Activated T-cell treated with anti-CD3 and anti-CD28 coated beads, Interleukin-2, amount 50 U/mL, for 1 hour (primary cell): ENCODE results near the gene ROR1.

Experiments used
- DNase-seq: peaks from one replicate; pipeline ENCODE4 v3.0.0-alpha.2; 2020

The ROR1 gene

GRCh38 chr1:63983391-63984256 is 209.8 kb downstream of the ROR1 start:
- no peak for DNase-seq

GRCh38 chr1:63984257-63984929 is 210.6 kb downstream of the ROR1 start:
- no peak for DNase-seq

GRCh38 chr1:63984930-63985290 is 211.1 kb downstream of the ROR1 start:
- DNase-seq = no peak

- DNase-seq = no peak
Observed at GRCh38 chr1:63987014-63987627, 213.3 kb downstream of the ROR1 start.

- DNase-seq = no peak
Observed at GRCh38 chr1:63987628-63988024, 213.8 kb downstream of the ROR1 start.

GRCh38 chr1:63988941-63989340 is 215.1 kb downstream of the ROR1 start:
- no peak for DNase-seq

GRCh38 chr1:63991685-63992084 is 217.9 kb downstream of the ROR1 start:
- DNase-seq = no peak

GRCh38 chr1:64000021-64000420 is 226.2 kb downstream of the ROR1 start:
- no peak for DNase-seq

GRCh38 chr1:64001038-64001437 is 227.2 kb downstream of the ROR1 start:
- DNase-seq = no peak

- no peak for DNase-seq
Observed at GRCh38 chr1:64004451-64005025, 230.7 kb downstream of the ROR1 start.

GRCh38 chr1:64005801-64006200 is 232.0 kb downstream of the ROR1 start:
- DNase-seq = no peak

GRCh38 chr1:64006276-64007051 is 232.6 kb downstream of the ROR1 start:
- DNase-seq = no peak

GRCh38 chr1:64010316-64010715 is 236.5 kb downstream of the ROR1 start:
- DNase-seq = no peak

- DNase-seq = no peak
Observed at GRCh38 chr1:64013395-64013794, 239.6 kb downstream of the ROR1 start.

GRCh38 chr1:64019818-64020217 is 246.0 kb downstream of the ROR1 start:
- no peak for DNase-seq

GRCh38 chr1:64021066-64021465 is 247.2 kb downstream of the ROR1 start:
- DNase-seq = no peak

GRCh38 chr1:64025051-64025450 is 251.2 kb downstream of the ROR1 start:
- DNase-seq = no peak

- no peak for DNase-seq
Observed at GRCh38 chr1:64029037-64029436, 255.2 kb downstream of the ROR1 start.

- DNase-seq = no peak
Observed at GRCh38 chr1:64030411-64030810, 256.6 kb downstream of the ROR1 start.

GRCh38 chr1:64031236-64031635 is 257.4 kb downstream of the ROR1 start:
- no peak for DNase-seq

- no peak for DNase-seq
Observed at GRCh38 chr1:64033667-64034220, 259.9 kb downstream of the ROR1 start.

GRCh38 chr1:64036549-64036948 is 262.7 kb downstream of the ROR1 start:
- no peak for DNase-seq

- DNase-seq = no peak
Observed at GRCh38 chr1:64038119-64038518, 264.3 kb downstream of the ROR1 start.
